ENCODE measurements around the gene WDR7. TPM values are rescaled to one million over a fixed set of nuclear protein-coding genes. Genes with fewer than 3 reads are reported as not detected.

Gene WDR7
- total RNA-seq, 1 donor from 2014 or later = 16.9 TPM

GRCh38 chr18:56843241-56843640 is 192.1 kb downstream of the WDR7 start:
- no peak overlapping the region for H3K27ac Mint-ChIP-seq
- H3K4me3 Mint-ChIP-seq = no peak overlapping the region
- no peaks in the 10 kb centered on the region for H3K9me3 Mint-ChIP-seq
- H3K36me3 Mint-ChIP-seq = no peaks in the 10 kb centered on the region
- no peak for TF ChIP-seq CTCF (conservative IDR thresholded peaks at IDR 0.05)
- H3K4me1 Mint-ChIP-seq (ENCODE audit: unreplicated experiment) = no peaks in the 10 kb centered on the region
- no peak for DNase-seq (ENCODE audit: extremely low spot score, unreplicated experiment)
- no peaks in the 10 kb centered on the region for H3K27me3 Mint-ChIP-seq

- no peaks in the 10 kb centered on the region for H3K4me1 Mint-ChIP-seq (ENCODE audit: unreplicated experiment)
Observed at GRCh38 chr18:56844556-56844955, 193.4 kb downstream of the WDR7 start.

GRCh38 chr18:56851774-56852173 is 200.6 kb downstream of the WDR7 start:
- no peaks in the 10 kb centered on the region for H3K9me3 Mint-ChIP-seq

More at GRCh38 chr18:56844556-56844955, 193.4 kb downstream of the WDR7 start:
- no peak for DNase-seq (ENCODE audit: extremely low spot score, unreplicated experiment)
- no peak for TF ChIP-seq CTCF (conservative IDR thresholded peaks at IDR 0.05)
- no peaks in the 10 kb centered on the region for H3K9me3 Mint-ChIP-seq
- H3K36me3 Mint-ChIP-seq = no peaks in the 10 kb centered on the region
- H3K27me3 Mint-ChIP-seq = no peaks in the 10 kb centered on the region
- no peak overlapping the region for H3K27ac Mint-ChIP-seq
- H3K4me3 Mint-ChIP-seq = no peak overlapping the region

GRCh38 chr18:56853961-56854360 is 202.8 kb downstream of the WDR7 start:
- no peaks in the 10 kb centered on the region for H3K27me3 Mint-ChIP-seq
- TF ChIP-seq CTCF (conservative IDR thresholded peaks at IDR 0.05) = no peak
- no peaks in the 10 kb centered on the region for H3K36me3 Mint-ChIP-seq
- no peaks in the 10 kb centered on the region for H3K4me1 Mint-ChIP-seq (ENCODE audit: unreplicated experiment)
- no peak for DNase-seq (ENCODE audit: extremely low spot score, unreplicated experiment)
- no peak overlapping the region for H3K27ac Mint-ChIP-seq
- H3K4me3 Mint-ChIP-seq = no peak overlapping the region
- H3K9me3 Mint-ChIP-seq = no peaks in the 10 kb centered on the region

More at GRCh38 chr18:56851774-56852173, 200.6 kb downstream of the WDR7 start:
- TF ChIP-seq CTCF (conservative IDR thresholded peaks at IDR 0.05) = no peak
- no peak for DNase-seq (ENCODE audit: extremely low spot score, unreplicated experiment)
- no peaks in the 10 kb centered on the region for H3K27me3 Mint-ChIP-seq
- no peak overlapping the region for H3K27ac Mint-ChIP-seq
- no peak overlapping the region for H3K4me3 Mint-ChIP-seq
- no peaks in the 10 kb centered on the region for H3K36me3 Mint-ChIP-seq
- H3K4me1 Mint-ChIP-seq (ENCODE audit: unreplicated experiment) = no peaks in the 10 kb centered on the region

- Mint-ChIP-seq H3K27ac (no peak overlapping the region), H3K4me3 (no peak overlapping the region), H3K27me3 (no peaks in the 10 kb centered on the region), H3K4me1 (ENCODE audit: unreplicated experiment) (no peaks in the 10 kb centered on the region), H3K9me3 (no peaks in the 10 kb centered on the region), H3K36me3 (no peaks in the 10 kb centered on the region)
- no peak for TF ChIP-seq CTCF (conservative IDR thresholded peaks at IDR 0.05)
- no peak for DNase-seq (ENCODE audit: extremely low spot score, unreplicated experiment)
Observed at GRCh38 chr18:56861244-56861643, 210.1 kb downstream of the WDR7 start.
